Omental fat pad (tissue), 4 donors: Measurements from ENCODE around the gene ZNF316. TPM values are rescaled to one million over a fixed set of nuclear protein-coding genes. Genes with fewer than 3 reads are reported as not detected.

Source experiments
- ATAC-seq: fragments of 150-250 bp; one replicate; pipeline ENCODE4 v1.9.1; 2016; ENCODE audit warnings: mild to moderate bottlenecking, moderate library complexity; ENCODE audit not compliant: low FRiP score
- DNase-seq: peaks from one replicate; pipeline ENCODE4 v3.0.0-alpha.2; 2019; ENCODE audit warnings: low spot score
- total RNA-seq, 4 donors: library from RNA; depleted of rRNA; stranded (reverse); fragments of >200 nt; gene quantifications; one replicate each; pipeline ENCODE4 v1.1.0, GENCODE V29; 2016
- TF ChIP-seq, protein P1 (sequence below), 3 donors: fragments of 450-650 bp; IDR thresholded peaks; one replicate each; pipeline ENCODE4 v1.5.1; 2016 to 2017; ENCODE audit warnings: antibody characterized with exemption in 3 of 3, mild to moderate bottlenecking in 3 of 3, moderate library complexity in 2 of 3

The ZNF316 gene
- total RNA-seq, 4 donors from 2014 or later, result 14.4 to 27.5 (median 18.8) TPM

DNA sequence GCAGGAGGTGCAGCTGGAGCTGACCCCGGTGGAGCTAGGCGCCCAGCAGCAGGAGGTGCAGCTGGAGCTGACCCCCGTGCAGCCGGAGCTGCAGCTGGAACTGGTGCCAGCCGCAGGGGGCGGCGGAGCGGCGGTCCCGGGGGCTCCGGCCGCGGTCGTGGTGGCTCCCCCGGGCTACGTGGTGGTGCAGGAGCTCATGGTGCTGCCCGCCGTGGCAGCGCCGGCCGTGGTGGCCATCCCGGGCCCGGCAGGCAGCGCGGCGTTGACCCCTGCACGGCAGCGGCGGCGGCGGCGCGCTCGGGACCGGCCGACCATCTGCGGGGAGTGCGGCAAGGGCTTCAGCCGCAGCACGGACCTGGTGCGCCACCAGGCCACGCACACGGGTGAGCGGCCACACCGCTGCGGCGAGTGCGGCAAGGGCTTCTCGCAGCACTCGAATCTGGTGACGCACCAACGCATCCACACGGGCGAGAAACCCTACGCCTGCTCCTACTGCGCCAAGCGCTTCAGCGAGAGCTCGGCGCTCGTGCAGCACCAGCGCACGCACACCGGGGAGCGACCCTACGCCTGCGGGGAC lies 14.9 kb upstream of the ZNF316 start:
- no peak for DNase-seq
- no peak for ATAC-seq
- TF ChIP-seq, protein P1, sequence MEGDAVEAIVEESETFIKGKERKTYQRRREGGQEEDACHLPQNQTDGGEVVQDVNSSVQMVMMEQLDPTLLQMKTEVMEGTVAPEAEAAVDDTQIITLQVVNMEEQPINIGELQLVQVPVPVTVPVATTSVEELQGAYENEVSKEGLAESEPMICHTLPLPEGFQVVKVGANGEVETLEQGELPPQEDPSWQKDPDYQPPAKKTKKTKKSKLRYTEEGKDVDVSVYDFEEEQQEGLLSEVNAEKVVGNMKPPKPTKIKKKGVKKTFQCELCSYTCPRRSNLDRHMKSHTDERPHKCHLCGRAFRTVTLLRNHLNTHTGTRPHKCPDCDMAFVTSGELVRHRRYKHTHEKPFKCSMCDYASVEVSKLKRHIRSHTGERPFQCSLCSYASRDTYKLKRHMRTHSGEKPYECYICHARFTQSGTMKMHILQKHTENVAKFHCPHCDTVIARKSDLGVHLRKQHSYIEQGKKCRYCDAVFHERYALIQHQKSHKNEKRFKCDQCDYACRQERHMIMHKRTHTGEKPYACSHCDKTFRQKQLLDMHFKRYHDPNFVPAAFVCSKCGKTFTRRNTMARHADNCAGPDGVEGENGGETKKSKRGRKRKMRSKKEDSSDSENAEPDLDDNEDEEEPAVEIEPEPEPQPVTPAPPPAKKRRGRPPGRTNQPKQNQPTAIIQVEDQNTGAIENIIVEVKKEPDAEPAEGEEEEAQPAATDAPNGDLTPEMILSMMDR (IDR thresholded peaks at IDR 0.05), result no peak

GRCh38 chr7:6623589-6624245 lies 13.4 kb upstream of the ZNF316 start:
- TF ChIP-seq, protein P1 (IDR thresholded peaks at IDR 0.05), result no peak
- DNase-seq (no peak), ATAC-seq (no peak)

DNA sequence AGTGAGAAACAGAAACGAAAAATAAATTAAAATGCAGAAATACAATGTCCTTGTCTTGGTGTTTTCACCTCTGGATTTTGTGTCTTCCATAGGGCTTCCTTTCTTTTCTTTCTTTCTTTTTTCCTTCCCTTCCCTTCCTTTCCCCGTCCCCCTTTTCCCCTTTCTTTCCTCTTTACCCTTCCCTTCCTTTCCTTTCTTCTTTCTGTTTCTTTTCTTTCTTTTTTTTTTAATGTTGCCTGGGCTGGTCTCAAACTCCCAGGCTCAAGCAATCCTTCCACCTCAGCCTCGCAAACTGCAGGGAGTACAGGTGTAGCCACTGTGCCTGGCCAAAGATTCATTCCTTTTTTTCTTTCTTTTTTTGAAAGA lies 12.9 kb upstream of the ZNF316 start:
- DNase-seq (no peak), ATAC-seq (no peak)

GRCh38 chr7:6628045-6628444 lies 9.1 kb upstream of the ZNF316 start:
- DNase-seq (no peak), ATAC-seq (no peak)
- TF ChIP-seq, protein P1 (IDR thresholded peaks at IDR 0.05), result no peak

More for the DNA sequence above, 12.9 kb upstream of the ZNF316 start:
- TF ChIP-seq, protein P1 (IDR thresholded peaks at IDR 0.05), result no peak

DNA sequence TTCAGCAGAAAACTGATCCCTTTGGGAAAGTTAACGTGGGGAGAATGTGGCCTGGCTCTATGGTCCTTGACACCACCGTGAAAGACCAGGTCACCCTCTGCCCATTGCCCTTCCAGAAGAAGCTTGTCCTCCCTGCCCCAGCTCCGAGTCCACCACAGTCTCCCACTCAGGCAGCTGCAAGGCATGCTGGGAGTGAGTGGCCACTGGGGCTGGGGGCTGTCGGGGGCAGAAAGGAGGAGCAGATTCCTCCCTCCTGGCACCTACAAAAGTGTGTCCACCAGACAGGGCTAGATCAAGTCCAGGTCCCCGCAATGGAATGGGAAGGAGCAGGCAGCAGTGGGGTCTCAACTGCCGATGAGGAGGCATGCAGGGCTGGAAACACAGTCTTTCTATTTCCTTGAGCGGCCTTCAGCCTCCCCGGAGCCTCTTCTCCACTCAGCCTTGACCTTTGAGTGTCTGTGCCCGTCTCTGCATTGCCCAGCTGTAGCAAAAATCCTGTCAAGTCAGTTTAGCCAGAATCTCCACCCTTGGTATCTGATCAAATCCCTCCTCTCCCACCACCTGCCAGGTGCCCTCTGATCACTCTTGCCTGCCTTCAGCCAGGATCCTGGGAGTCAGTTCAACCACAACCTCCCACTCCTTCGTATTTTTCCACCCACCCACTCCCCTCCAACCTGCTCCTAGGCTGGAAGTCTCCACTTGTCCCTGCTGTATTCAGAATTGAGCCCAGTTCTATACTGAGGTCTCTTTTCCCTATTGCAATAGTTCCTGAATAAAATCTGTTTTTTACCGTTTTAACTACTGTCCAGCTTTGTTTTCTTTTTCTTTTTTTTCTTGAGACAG lies 6.9 kb upstream of the ZNF316 start:
- ATAC-seq (no peak), DNase-seq (no peak)
- TF ChIP-seq, protein P1 (IDR thresholded peaks at IDR 0.05), result no peak

GRCh38 chr7:6631605-6632004 lies 5.5 kb upstream of the ZNF316 start:
- TF ChIP-seq, protein P1 (IDR thresholded peaks at IDR 0.05), result no peak
- ATAC-seq, result no peak
- no peak for DNase-seq
